Measurements from ENCODE around the gene VSTM4. TPM values are rescaled to one million over a fixed set of nuclear protein-coding genes. Genes with fewer than 3 reads are reported as not detected.

VSTM4 gene
- total RNA-seq, 4 donors from 2014 or later = 13.4 to 38.2 (median 25.9) TPM

- TF ChIP-seq, protein P1, sequence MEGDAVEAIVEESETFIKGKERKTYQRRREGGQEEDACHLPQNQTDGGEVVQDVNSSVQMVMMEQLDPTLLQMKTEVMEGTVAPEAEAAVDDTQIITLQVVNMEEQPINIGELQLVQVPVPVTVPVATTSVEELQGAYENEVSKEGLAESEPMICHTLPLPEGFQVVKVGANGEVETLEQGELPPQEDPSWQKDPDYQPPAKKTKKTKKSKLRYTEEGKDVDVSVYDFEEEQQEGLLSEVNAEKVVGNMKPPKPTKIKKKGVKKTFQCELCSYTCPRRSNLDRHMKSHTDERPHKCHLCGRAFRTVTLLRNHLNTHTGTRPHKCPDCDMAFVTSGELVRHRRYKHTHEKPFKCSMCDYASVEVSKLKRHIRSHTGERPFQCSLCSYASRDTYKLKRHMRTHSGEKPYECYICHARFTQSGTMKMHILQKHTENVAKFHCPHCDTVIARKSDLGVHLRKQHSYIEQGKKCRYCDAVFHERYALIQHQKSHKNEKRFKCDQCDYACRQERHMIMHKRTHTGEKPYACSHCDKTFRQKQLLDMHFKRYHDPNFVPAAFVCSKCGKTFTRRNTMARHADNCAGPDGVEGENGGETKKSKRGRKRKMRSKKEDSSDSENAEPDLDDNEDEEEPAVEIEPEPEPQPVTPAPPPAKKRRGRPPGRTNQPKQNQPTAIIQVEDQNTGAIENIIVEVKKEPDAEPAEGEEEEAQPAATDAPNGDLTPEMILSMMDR (IDR thresholded peaks at IDR 0.05; ENCODE audit: low read depth) = no peak
Measured at GRCh38 chr10:49153115-49153514, 37.8 kb upstream of the VSTM4 start.

GRCh38 chr10:49152663-49153062 is 37.3 kb upstream of the VSTM4 start:
- TF ChIP-seq, protein P1 (IDR thresholded peaks at IDR 0.05; ENCODE audit: low read depth) = no peak

DNA sequence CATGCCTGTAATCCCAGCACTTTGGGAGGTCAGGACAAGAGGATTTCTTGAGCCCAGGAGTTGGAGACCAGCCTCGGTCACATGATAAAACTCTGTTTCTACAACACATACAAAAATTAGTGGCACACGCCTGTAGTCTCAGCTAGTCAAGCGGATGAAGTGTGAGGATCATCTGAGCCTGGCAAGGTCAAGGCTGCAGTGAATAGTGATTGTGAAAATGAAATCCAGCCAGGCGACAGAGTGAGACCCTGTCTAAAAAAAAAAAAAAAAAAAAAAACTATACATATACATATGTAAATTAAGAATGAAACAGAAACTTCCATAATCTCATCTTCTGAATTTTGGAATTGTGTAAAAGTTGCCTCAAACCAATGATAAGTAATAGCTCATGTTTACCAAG is 36.7 kb upstream of the VSTM4 start:
- TF ChIP-seq, protein P1 (IDR thresholded peaks at IDR 0.05; ENCODE audit: low read depth) = no peak

DNA sequence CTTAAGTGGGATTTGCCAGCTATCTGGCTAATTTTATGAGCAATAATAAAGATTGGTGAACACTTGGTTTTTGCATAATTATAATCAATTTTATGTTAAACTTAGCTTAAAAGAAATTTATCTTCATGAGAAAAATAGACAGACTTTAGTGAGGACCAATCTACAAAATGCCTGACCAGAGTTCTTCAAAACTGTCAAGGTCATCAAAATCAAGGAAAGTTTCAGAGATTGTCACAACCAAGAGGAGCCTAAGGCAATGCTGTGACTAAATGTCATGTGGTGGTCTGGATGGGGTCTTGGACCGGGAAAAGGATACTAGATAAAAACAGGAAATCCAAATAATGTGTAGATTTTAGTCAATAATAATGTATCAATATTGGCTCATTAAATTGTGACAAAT is 36.2 kb upstream of the VSTM4 start:
- TF ChIP-seq, protein P1 (IDR thresholded peaks at IDR 0.05; ENCODE audit: low read depth) = no peak

GRCh38 chr10:49151025-49151445 is 35.7 kb upstream of the VSTM4 start:
- TF ChIP-seq, protein P1 (IDR thresholded peaks at IDR 0.05; ENCODE audit: low read depth) = no peak

GRCh38 chr10:49150426-49150825 is 35.1 kb upstream of the VSTM4 start:
- TF ChIP-seq, protein P1 (IDR thresholded peaks at IDR 0.05; ENCODE audit: low read depth) = no peak

GRCh38 chr10:49149881-49150280 is 34.6 kb upstream of the VSTM4 start:
- TF ChIP-seq, protein P1 (IDR thresholded peaks at IDR 0.05; ENCODE audit: low read depth) = no peak

All from subcutaneous adipose tissue (tissue), 4 donors.